A673 (cell line): ENCODE results near the gene KCNJ18. TPM values are rescaled to one million over a fixed set of nuclear protein-coding genes. Genes with fewer than 3 reads are reported as not detected.
"Not testable (repeated sequence)": the region's sequence is repeated elsewhere in the genome, so short reads cannot be mapped to it uniquely, and the experiment has no call there.

ENCODE experiments used
- BruUV-seq: library from RNA; stranded (reverse); fragments of 400-500 nt; replicated peaks from 2 replicates; lab custom pipeline; 2021; lab: Mats Ljungman, UMichigan
- CTCF ChIA-PET: fragments of 300-600 bp; sonication (Branson Sonifier 250); formaldehyde crosslinking; loops from one replicate; lab custom pipeline; 2022; ENCODE audit warnings: antibody characterized with exemption; lab: Charles Lee
- POLR2A ChIA-PET: fragments of 300-600 bp; sonication (Branson Sonifier 250); formaldehyde crosslinking; loops from one replicate; lab custom pipeline; 2022; ENCODE audit warnings: antibody characterized with exemption; ENCODE audit not compliant: low non-redundant PET; lab: Charles Lee
- DNase-seq: peaks from one replicate; pipeline ENCODE4 v3.0.0-alpha.2; 2015; ENCODE audit warnings: low spot score
- H3K27ac ChIP-seq: fragments of 200-600 bp; sonication (generic); 2 replicates; pipeline ENCODE4 v1.5.1; 2016; ENCODE audit warnings: mixed run types, low read depth, mild to moderate bottlenecking, mixed read lengths, antibody characterized with exemption, low read length; ENCODE audit not compliant: poor library complexity, severe bottlenecking
- H3K27me3 ChIP-seq: fragments of 200-600 bp; sonication (generic); replicated peaks from 2 replicates; pipeline ENCODE4 v1.6.1; 2017; ENCODE audit warnings: mixed run types, low read depth, mild to moderate bottlenecking, mixed read lengths, antibody characterized with exemption, low read length; ENCODE audit not compliant: insufficient read depth, poor library complexity
- H3K36me3 ChIP-seq: fragments of 200-600 bp; sonication (generic); 2 replicates; pipeline ENCODE4 v1.6.1; 2016; ENCODE audit warnings: mixed run types, mild to moderate bottlenecking, mixed read lengths, antibody characterized with exemption, low read length; ENCODE audit not compliant: insufficient read depth, poor library complexity, severe bottlenecking
- H3K4me1 ChIP-seq: fragments of 200-600 bp; sonication (generic); 2 replicates; pipeline ENCODE4 v1.6.1; 2017; ENCODE audit warnings: mixed run types, mild to moderate bottlenecking, mixed read lengths, antibody characterized with exemption, low read length; ENCODE audit not compliant: insufficient read depth, poor library complexity, severe bottlenecking
- H3K4me3 ChIP-seq: fragments of 200-600 bp; sonication (generic); 2 replicates; pipeline ENCODE4 v1.5.1; 2016; ENCODE audit warnings: low read depth, mixed run types, mild to moderate bottlenecking, mixed read lengths, low read length; ENCODE audit not compliant: poor library complexity, severe bottlenecking
- H3K9me3 ChIP-seq: fragments of 200-600 bp; sonication (generic); 2 replicates; pipeline ENCODE4 v1.6.1; 2016; ENCODE audit warnings: mixed run types, low read depth, mild to moderate bottlenecking, mixed read lengths, antibody characterized with exemption, low read length; ENCODE audit not compliant: poor library complexity, severe bottlenecking
- EZH2 ChIP-seq: fragments of 200-600 bp; sonication (generic); IDR thresholded peaks from 2 replicates; pipeline ENCODE4 v1.6.1; 2017; ENCODE audit warnings: borderline replicate concordance, low read depth, mild to moderate bottlenecking, mixed read lengths, antibody characterized with exemption, low read length; ENCODE audit not compliant: poor library complexity, severe bottlenecking
- intact Hi-C: fragments of 100-400 bp; cut with micrococcal nuclease; formaldehyde crosslinking; loops from one replicate; pipeline ENCODE4 v1.10.0; 2022; ENCODE audit not compliant: unreplicated experiment
- total RNA-seq: library from RNA; stranded (reverse); gene quantifications from 2 replicates; pipeline ENCODE4 v1.2.3, GENCODE V29; 2021
- TF ChIP-seq, protein P1 (sequence below): fragments of 300-800, 200-600 bp; sonication (generic); conservative IDR thresholded peaks from 2 replicates; pipeline ENCODE4 v1.5.1; 2017; ENCODE audit warnings: low read depth, mild to moderate bottlenecking, antibody characterized with exemption, low read length, moderate library complexity, mixed read lengths

The KCNJ18 gene
- total RNA-seq, 1 experiment from 2014 or later, result not detected

DNA sequence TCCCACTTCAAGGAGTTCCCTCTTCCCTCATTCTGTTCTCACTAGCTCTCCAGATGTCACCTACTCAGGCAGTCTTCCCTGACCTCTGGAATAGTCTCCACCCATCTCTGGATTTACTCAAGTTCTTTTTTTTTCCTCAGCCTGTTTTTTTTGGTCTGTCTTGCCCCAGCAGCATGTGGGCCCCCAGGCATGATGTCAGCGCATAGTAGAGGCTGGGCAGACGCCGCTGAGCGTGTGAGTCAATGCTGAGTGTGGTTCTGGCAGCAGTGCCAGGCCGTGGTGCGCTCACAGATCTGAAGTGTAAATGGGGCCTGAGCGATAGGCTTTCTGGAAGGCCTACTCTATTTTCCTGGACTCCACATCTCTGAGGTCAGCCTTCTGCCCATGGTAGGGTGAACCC, 2.7 kb upstream of the KCNJ18 start:
- no peak for DNase-seq
- no peak overlapping the region for H3K4me3 ChIP-seq
- no peak for TF ChIP-seq EZH2
- TF ChIP-seq, protein P1, sequence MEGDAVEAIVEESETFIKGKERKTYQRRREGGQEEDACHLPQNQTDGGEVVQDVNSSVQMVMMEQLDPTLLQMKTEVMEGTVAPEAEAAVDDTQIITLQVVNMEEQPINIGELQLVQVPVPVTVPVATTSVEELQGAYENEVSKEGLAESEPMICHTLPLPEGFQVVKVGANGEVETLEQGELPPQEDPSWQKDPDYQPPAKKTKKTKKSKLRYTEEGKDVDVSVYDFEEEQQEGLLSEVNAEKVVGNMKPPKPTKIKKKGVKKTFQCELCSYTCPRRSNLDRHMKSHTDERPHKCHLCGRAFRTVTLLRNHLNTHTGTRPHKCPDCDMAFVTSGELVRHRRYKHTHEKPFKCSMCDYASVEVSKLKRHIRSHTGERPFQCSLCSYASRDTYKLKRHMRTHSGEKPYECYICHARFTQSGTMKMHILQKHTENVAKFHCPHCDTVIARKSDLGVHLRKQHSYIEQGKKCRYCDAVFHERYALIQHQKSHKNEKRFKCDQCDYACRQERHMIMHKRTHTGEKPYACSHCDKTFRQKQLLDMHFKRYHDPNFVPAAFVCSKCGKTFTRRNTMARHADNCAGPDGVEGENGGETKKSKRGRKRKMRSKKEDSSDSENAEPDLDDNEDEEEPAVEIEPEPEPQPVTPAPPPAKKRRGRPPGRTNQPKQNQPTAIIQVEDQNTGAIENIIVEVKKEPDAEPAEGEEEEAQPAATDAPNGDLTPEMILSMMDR, result no peak
- H3K4me1 ChIP-seq, result no peaks in the 10 kb centered on the region
- ChIA-PET CTCF (no interaction called here), POLR2A (no interaction called here)
- no TSS peak for BruUV-seq
- H3K9me3 ChIP-seq, result peaks cover 25% of the 10 kb centered on the region
- intact Hi-C loops, result no loop called here
- no peak overlapping the region for H3K27ac ChIP-seq
- no peaks in the 10 kb centered on the region for H3K36me3 ChIP-seq
- no peaks in the 10 kb centered on the region for H3K27me3 ChIP-seq

DNA sequence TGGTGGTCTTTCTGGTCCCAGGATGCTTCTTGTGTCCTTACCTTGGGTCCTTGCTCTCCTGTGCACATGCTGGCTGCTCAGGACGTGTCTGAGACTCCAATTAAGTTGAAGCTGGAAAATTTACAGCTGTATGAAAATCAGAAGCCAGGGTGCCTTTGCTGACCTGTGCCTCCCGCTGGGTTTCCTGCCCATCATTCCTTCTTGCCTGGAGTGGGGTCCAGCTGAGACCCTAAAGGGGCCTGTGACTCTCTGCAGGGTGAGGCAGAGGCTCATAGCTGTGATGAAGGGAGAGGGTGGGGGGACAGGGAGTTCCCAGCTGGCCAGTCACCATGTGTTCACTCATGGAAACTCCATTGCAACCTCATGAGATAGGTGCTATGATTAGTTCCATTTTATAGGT, 1.5 kb upstream of the KCNJ18 start:
- H3K4me3 ChIP-seq, CTCF ChIA-PET, H3K27me3 ChIP-seq, intact Hi-C loops, H3K4me1 ChIP-seq, DNase-seq, H3K27ac ChIP-seq, H3K36me3 ChIP-seq, BruUV-seq, POLR2A ChIA-PET: not testable (repeated sequence)
- H3K9me3 ChIP-seq, result peaks cover 25% of the 10 kb centered on the region

DNA sequence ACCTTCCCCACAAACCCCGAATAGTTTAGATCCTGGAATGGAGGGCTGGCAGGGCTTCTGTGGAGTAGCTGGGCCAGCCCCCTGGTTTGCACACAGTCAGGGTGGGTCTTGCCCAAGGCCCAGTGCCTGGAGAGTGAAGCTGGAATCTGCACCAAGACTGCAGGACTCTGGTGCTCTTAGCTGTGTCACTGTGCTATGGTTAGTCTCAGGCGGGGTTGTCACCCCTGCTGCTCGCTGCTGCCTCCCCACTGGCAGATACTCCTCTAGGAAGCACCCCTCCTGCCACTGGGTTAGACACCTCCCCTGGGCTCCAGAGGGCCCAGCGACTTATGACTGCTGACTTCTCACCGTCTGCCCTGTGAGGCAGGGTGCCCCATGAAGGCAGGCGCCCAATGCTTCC, 842 bp upstream of the KCNJ18 start:
- H3K27me3 ChIP-seq, H3K4me1 ChIP-seq, CTCF ChIA-PET, H3K36me3 ChIP-seq, intact Hi-C loops, POLR2A ChIA-PET, H3K4me3 ChIP-seq, DNase-seq, BruUV-seq, H3K27ac ChIP-seq: not testable (repeated sequence)
- H3K9me3 ChIP-seq, result peaks cover 20% of the 10 kb centered on the region

DNA sequence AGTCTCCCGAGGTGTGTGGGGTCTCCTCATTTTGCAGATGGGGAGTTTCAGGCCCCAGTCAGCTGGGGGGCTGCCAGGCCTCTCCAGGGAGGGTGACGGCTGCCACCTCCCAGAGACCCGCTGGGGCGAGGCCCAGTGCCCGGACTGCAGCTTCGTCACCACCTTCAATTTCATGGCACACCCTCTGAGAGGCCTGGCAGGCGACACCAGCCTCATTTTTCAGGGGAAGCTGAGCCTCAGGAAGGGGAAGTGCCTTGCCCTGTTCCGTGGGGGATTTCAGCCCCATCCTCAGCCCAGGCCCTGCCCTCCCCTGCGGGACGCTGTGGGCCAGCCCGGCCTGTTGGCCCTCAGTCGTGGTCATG, 362 bp downstream of the KCNJ18 start:
- H3K4me1 ChIP-seq, BruUV-seq, intact Hi-C loops, H3K27me3 ChIP-seq, DNase-seq, CTCF ChIA-PET, H3K36me3 ChIP-seq, H3K27ac ChIP-seq, POLR2A ChIA-PET, H3K4me3 ChIP-seq: not testable (repeated sequence)
- H3K9me3 ChIP-seq, result peaks cover 13% of the 10 kb centered on the region

DNA sequence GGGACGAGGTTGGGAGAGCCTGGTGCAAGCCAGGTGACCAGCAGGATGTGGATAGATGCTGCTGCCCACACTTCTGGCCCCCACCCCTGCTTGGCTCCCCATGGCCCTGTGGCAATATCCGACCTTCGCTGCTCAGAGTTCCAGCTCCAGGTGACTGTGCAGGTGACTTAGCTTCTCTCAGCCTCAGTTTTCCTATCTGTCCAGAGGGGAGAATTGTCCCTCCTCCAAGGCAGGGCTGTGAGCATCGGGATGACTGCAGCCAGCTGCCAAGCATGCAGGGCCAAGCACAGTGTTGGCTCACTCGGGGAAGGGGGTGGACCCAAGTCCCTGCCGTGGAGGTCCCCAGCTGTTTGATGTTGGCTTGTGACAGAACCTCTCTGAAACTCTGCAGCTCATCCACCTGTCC, 1.1 kb downstream of the KCNJ18 start:
- not testable (repeated sequence) for H3K4me1 ChIP-seq, H3K27me3 ChIP-seq

DNA sequence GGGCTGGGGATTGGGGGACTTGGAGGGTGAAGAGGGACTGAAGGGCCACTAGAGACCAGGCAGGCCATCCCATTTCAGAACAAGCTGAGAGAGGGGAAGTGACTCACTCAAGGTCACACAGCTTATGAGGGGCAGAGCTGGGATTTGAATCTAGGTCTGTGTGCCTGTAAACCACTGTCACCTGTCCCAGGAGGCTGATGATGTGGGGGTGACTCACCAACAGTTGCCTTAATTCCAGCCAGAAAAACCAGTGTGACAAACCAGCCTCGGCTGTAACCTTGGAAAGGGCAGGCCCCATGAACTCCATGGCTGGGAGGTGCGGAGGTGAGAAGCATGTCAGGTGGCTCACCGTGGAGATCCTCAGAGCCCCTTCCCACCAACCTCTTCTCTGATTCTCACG, 1.6 kb downstream of the KCNJ18 start:
- intact Hi-C loops, H3K4me1 ChIP-seq, CTCF ChIA-PET, H3K9me3 ChIP-seq, BruUV-seq, POLR2A ChIA-PET, DNase-seq, H3K36me3 ChIP-seq, H3K4me3 ChIP-seq, H3K27me3 ChIP-seq, H3K27ac ChIP-seq: not testable (repeated sequence)

More for the DNA sequence above, 1.1 kb downstream of the KCNJ18 start:
- H3K36me3 ChIP-seq, intact Hi-C loops, POLR2A ChIA-PET, H3K27ac ChIP-seq, BruUV-seq, CTCF ChIA-PET, H3K4me3 ChIP-seq, DNase-seq: not testable (repeated sequence)
- H3K9me3 ChIP-seq, result peaks cover 11% of the 10 kb centered on the region

DNA sequence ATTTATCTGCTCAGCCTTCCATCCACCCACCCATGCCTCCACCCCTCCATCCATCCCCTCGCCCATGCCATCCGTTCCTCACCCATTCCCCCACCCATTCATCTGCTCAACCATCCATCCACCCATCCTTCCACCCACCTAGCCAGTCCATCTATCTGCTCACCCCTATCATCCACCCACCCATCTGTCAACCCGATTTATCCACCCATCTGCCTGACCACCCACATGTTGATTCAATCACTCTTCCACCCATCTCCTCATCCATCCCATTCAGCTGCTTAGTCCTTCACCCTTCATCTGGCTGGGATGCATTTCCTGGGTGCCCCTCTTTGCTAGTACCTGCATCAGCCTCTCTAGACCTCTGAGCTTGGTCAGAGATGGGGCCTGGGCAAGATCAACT, 3.9 kb downstream of the KCNJ18 start:
- H3K4me3 ChIP-seq, DNase-seq, H3K27me3 ChIP-seq, H3K27ac ChIP-seq, H3K4me1 ChIP-seq, intact Hi-C loops, POLR2A ChIA-PET, BruUV-seq, H3K9me3 ChIP-seq, CTCF ChIA-PET, H3K36me3 ChIP-seq: not testable (repeated sequence)
